Measurements from ENCODE around the gene CFAP53.

CFAP53 gene

GRCh38 chr18:50183556-50183955 lies 82.7 kb downstream of the CFAP53 start:
- TF ChIP-seq REST (IDR thresholded peaks at IDR 0.05; ENCODE audit: insufficient replicate concordance, low read depth), result no peak
- H3K4me3 ChIP-seq (replicated peaks; ENCODE audit: insufficient read depth, low read length), result no peak overlapping the region
- peaks cover 15% of the 10 kb centered on the region for H3K27me3 ChIP-seq (ENCODE audit: insufficient read depth, poor library complexity, severe bottlenecking)
- no peak for DNase-seq (ENCODE audit: low read depth in 1 of 2, low spot score in 1 of 2)
- H3K27ac ChIP-seq (replicated peaks), result no peak overlapping the region

- DNase-seq (ENCODE audit: low read depth in 1 of 2, low spot score in 1 of 2), result no peak
- Histone ChIP-seq H3K27ac (replicated peaks) (no peak overlapping the region), H3K4me3 (replicated peaks; ENCODE audit: insufficient read depth, low read length) (no peak overlapping the region), H3K27me3 (ENCODE audit: insufficient read depth, poor library complexity, severe bottlenecking) (peaks cover 10% of the 10 kb centered on the region)
- no peak for TF ChIP-seq CTCF (IDR thresholded peaks at IDR 0.05; ENCODE audit: insufficient read depth, low read length)
Measured at GRCh38 chr18:50182511-50182910, 83.8 kb downstream of the CFAP53 start.

- Histone ChIP-seq H3K27me3 (ENCODE audit: insufficient read depth, poor library complexity, severe bottlenecking) (peaks cover 12% of the 10 kb centered on the region), H3K4me3 (replicated peaks; ENCODE audit: insufficient read depth, low read length) (no peak overlapping the region), H3K27ac (replicated peaks) (no peak overlapping the region)
- TF ChIP-seq SPI1 (IDR thresholded peaks at IDR 0.05; ENCODE audit: borderline replicate concordance, low read depth) (no peak), POLR2AphosphoS5 (IDR thresholded peaks at IDR 0.05; ENCODE audit: low read depth) (no peak), REST (IDR thresholded peaks at IDR 0.05; ENCODE audit: insufficient replicate concordance, low read depth) (no peak), CTCF (IDR thresholded peaks at IDR 0.05; ENCODE audit: insufficient read depth, low read length) (no peak), GABPA (IDR thresholded peaks at IDR 0.05; ENCODE audit: low read depth) (no peak)
- DNase-seq (ENCODE audit: low read depth in 1 of 2, low spot score in 1 of 2), result no peak
Measured at GRCh38 chr18:50181590-50181989, 84.7 kb downstream of the CFAP53 start.

GRCh38 chr18:50179465-50179864 lies 86.8 kb downstream of the CFAP53 start:
- no peak for TF ChIP-seq CTCF (IDR thresholded peaks at IDR 0.05; ENCODE audit: insufficient read depth, low read length)
- TF ChIP-seq REST (IDR thresholded peaks at IDR 0.05; ENCODE audit: insufficient replicate concordance, low read depth), result no peak
- TF ChIP-seq POLR2AphosphoS5 (IDR thresholded peaks at IDR 0.05; ENCODE audit: low read depth), result no peak
- TF ChIP-seq SPI1 (IDR thresholded peaks at IDR 0.05; ENCODE audit: borderline replicate concordance, low read depth), result no peak
- TF ChIP-seq GABPA (IDR thresholded peaks at IDR 0.05; ENCODE audit: low read depth), result no peak
- Histone ChIP-seq H3K27ac (replicated peaks) (no peak overlapping the region), H3K4me3 (replicated peaks; ENCODE audit: insufficient read depth, low read length) (no peak overlapping the region), H3K27me3 (ENCODE audit: insufficient read depth, poor library complexity, severe bottlenecking) (peaks cover 16% of the 10 kb centered on the region)
- no peak for DNase-seq (ENCODE audit: low read depth in 1 of 2, low spot score in 1 of 2)
